A549 (cell line): ENCODE measurements around the gene ASH1L. TPM values are rescaled to one million over a fixed set of nuclear protein-coding genes. Genes with fewer than 3 reads are reported as not detected.

Experiments used
- ATAC-seq, 2 experiments: fragments of 200-7000 bp in 1 of 2; fragments of >200 bp in 1 of 2; cut with Nextera tagmentation in 1 of 2; cut with Tn5 transposase in 1 of 2; 3 replicates each; pipeline versions ENCODE4 v1.8.0 to v1.9.1; 2018 to 2020; ENCODE audit warnings: mild to moderate bottlenecking in 1 of 2, moderate library complexity in 1 of 2
- CTCF ChIA-PET: fragments of 300-600 bp; sonication (Branson Sonifier 250); formaldehyde crosslinking; extraction: SDS; loops from one replicate; lab custom pipeline; 2021; ENCODE audit warnings: antibody characterized with exemption, inconsistent platforms; lab: Yijun Ruan, JAX
- POLR2A ChIA-PET: fragments of 350-600 bp; formaldehyde crosslinking; extraction: SDS; loops from one replicate; lab custom pipeline; 2021; ENCODE audit warnings: antibody characterized with exemption, inconsistent platforms; lab: Yijun Ruan, JAX
- DNase-seq, 2 experiments: peaks; one replicate each; pipeline versions ENCODE4 v3.0.0 to v3.0.0-alpha.2; 2011 to 2016; ENCODE audit warnings: low read depth in 1 of 2, low spot score in 1 of 2
- FAIRE-seq: peaks from 2 replicates; lab custom pipeline; 2011; peaks lifted over from hg19 to GRCh38; lab: Jason Lieb, UNC
- H3K27ac ChIP-seq, 2 experiments: fragments of >200 bp; sonication (Bioruptor Twin); formaldehyde crosslinking; 3 replicates each; pipeline ENCODE4 v1.5.1; 2016 to 2017
- H3K4me1 ChIP-seq: fragments of >200 bp; sonication (Bioruptor Twin); formaldehyde crosslinking; 3 replicates; pipeline ENCODE4 v1.6.1; 2016
- H3K4me2 ChIP-seq: fragments of >200 bp; sonication (Bioruptor Twin); formaldehyde crosslinking; 3 replicates; pipeline ENCODE4 v1.6.1; 2016
- H3K4me3 ChIP-seq: fragments of >200 bp; sonication (Bioruptor Twin); formaldehyde crosslinking; 3 replicates; pipeline ENCODE4 v1.5.1; 2016
- H3K9me3 ChIP-seq: fragments of >200 bp; sonication (Bioruptor Twin); formaldehyde crosslinking; 3 replicates; pipeline ENCODE4 v1.6.1; 2016
- CBX8 ChIP-seq: fragments of 200-600 bp; sonication (generic); IDR thresholded peaks from 2 replicates; pipeline ENCODE4 v1.6.1; 2016
- CHD4 ChIP-seq: fragments of 200-600 bp; sonication (generic); IDR thresholded peaks from 2 replicates; pipeline ENCODE4 v1.6.1; 2016; ENCODE audit warnings: antibody characterized with exemption, mild to moderate bottlenecking, borderline replicate concordance
- EHMT2 ChIP-seq: fragments of 200-600 bp; sonication (generic); IDR thresholded peaks from 2 replicates; pipeline ENCODE4 v1.6.1; 2016; ENCODE audit warnings: antibody characterized with exemption, low read depth, mild to moderate bottlenecking, moderate library complexity
- ELK1 ChIP-seq: fragments of 150-350 bp; IDR thresholded peaks from 2 replicates; pipeline ENCODE4 v1.6.1; 2014; ENCODE audit warnings: low read depth, mild to moderate bottlenecking, low read length
- EP300 ChIP-seq, 2 experiments: fragments of >200 bp; sonication (Bioruptor Twin); formaldehyde crosslinking; IDR thresholded peaks; 2 replicates in 1 of 2; 3 replicates in 1 of 2; pipeline ENCODE4 v1.6.1; 2016 to 2017
- FOSL2 ChIP-seq, 2 experiments: fragments of 450-650 bp in 1 of 2; fragments of >200 bp in 1 of 2; sonication (Bioruptor Twin) in 1 of 2; formaldehyde crosslinking; IDR thresholded peaks; 2 replicates each; pipeline versions ENCODE4 v1.5.0 to v1.6.1; 2016 to 2020; ENCODE audit warnings: mild to moderate bottlenecking in 1 of 2, moderate library complexity in 1 of 2
- FOXS1 ChIP-seq: fragments of 250-450 bp; sonication (Bioruptor Pico); IDR thresholded peaks from 2 replicates; pipeline ENCODE4 v1.5.0; 2020; ENCODE audit warnings: mild to moderate bottlenecking, moderate library complexity
- GATA3 ChIP-seq: IDR thresholded peaks from 2 replicates; pipeline ENCODE4 v1.6.1; 2012; ENCODE audit warnings: borderline replicate concordance
- HDAC2 ChIP-seq: fragments of 200-600 bp; sonication (generic); IDR thresholded peaks from 2 replicates; pipeline ENCODE4 v1.6.1; 2016
- HOXA7 ChIP-seq: fragments of 250-450 bp; sonication (Bioruptor Pico); IDR thresholded peaks from 2 replicates; pipeline ENCODE4 v1.5.0; 2020; ENCODE audit warnings: mild to moderate bottlenecking, moderate library complexity
- HOXB13 ChIP-seq: fragments of 250-450 bp; sonication (Bioruptor Pico); IDR thresholded peaks from 2 replicates; pipeline ENCODE4 v1.5.0; 2020; ENCODE audit warnings: low read depth, mild to moderate bottlenecking, moderate library complexity
- JUN ChIP-seq, 2 experiments: fragments of >200 bp; sonication (Bioruptor Twin); formaldehyde crosslinking; IDR thresholded peaks; 2 replicates in 1 of 2; 3 replicates in 1 of 2; pipeline ENCODE4 v1.6.1; 2016 to 2017
- MAZ ChIP-seq: fragments of 150-350 bp; IDR thresholded peaks from 2 replicates; pipeline ENCODE4 v1.6.1; 2014; ENCODE audit warnings: antibody characterized with exemption, low read depth, low read length, borderline replicate concordance
- NPAS2 ChIP-seq: fragments of 250-450 bp; sonication (Bioruptor Pico); IDR thresholded peaks from 2 replicates; pipeline ENCODE4 v1.8.0; 2022; ENCODE audit warnings: mild to moderate bottlenecking, moderate library complexity, borderline replicate concordance
- NR3C1 ChIP-seq: fragments of >200 bp; sonication (Bioruptor Twin); formaldehyde crosslinking; IDR thresholded peaks from 3 replicates; pipeline ENCODE4 v1.6.1; 2017
- POLR2A ChIP-seq: IDR thresholded peaks from 2 replicates; pipeline ENCODE4 v1.6.1; 2012; ENCODE audit warnings: mild to moderate bottlenecking, low read length
- POLR2AphosphoS2 ChIP-seq: conservative IDR thresholded peaks from 2 replicates; pipeline ENCODE4 v1.6.1; 2012; ENCODE audit warnings: low read length, improper control_type of control experiment, inconsistent platforms
- RAD21 ChIP-seq, 2 experiments: fragments of >200 bp in 1 of 2; sonication (Bioruptor Twin) in 1 of 2; formaldehyde crosslinking in 1 of 2; IDR thresholded peaks in 1 of 2; conservative IDR thresholded peaks in 1 of 2; 2 replicates in 1 of 2; 3 replicates in 1 of 2; pipeline ENCODE4 v1.6.1; 2012 to 2018; ENCODE audit warnings: inconsistent platforms in 1 of 2
- RARB ChIP-seq: fragments of 250-450 bp; sonication (Bioruptor Pico); IDR thresholded peaks from 2 replicates; pipeline ENCODE4 v1.8.0; 2021; ENCODE audit warnings: mild to moderate bottlenecking, moderate library complexity
- RCOR1 ChIP-seq: fragments of 150-350 bp; IDR thresholded peaks from 2 replicates; pipeline ENCODE4 v1.6.1; 2014; ENCODE audit warnings: antibody characterized with exemption, low read length, low read depth
- RFX5 ChIP-seq: fragments of 450-650 bp; IDR thresholded peaks from 2 replicates; pipeline ENCODE4 v1.7.1; 2014; ENCODE audit warnings: antibody characterized with exemption, mild to moderate bottlenecking, moderate library complexity
- RNF2 ChIP-seq: fragments of 200-600 bp; sonication (generic); IDR thresholded peaks from 2 replicates; pipeline ENCODE4 v1.6.1; 2016; ENCODE audit warnings: low read depth, mild to moderate bottlenecking, antibody characterized with exemption, moderate library complexity, borderline replicate concordance
- TFCP2L1 ChIP-seq: fragments of 250-450 bp; sonication (Bioruptor Pico); IDR thresholded peaks from 2 replicates; pipeline ENCODE4 v1.5.0; 2021; ENCODE audit warnings: mild to moderate bottlenecking
- TP53 ChIP-seq: fragments of 250-450 bp; sonication (Bioruptor Pico); IDR thresholded peaks from 2 replicates; pipeline ENCODE4 v1.5.0; 2021; ENCODE audit warnings: mild to moderate bottlenecking, moderate library complexity
- ZC3H11A ChIP-seq: fragments of 450-650 bp; IDR thresholded peaks from 2 replicates; pipeline ENCODE4 v1.6.1; 2014; ENCODE audit warnings: antibody characterized with exemption, mild to moderate bottlenecking
- ZFP36 ChIP-seq: fragments of 450-650 bp; IDR thresholded peaks from 2 replicates; pipeline ENCODE4 v1.6.1; 2014; ENCODE audit warnings: borderline replicate concordance; ENCODE audit not compliant: partially characterized antibody
- WGBS: methylation state at CpG from one replicate; pipeline ENCODE4 v1.1.6; 2017; ENCODE audit errors: missing lambda C conversion rate; 5-methylcytosine and 5-hydroxymethylcytosine counted together
- polyA plus RNA-seq, 4 experiments: library from polyadenylated mRNA; depleted of rRNA in 3 of 4; stranded (reverse); fragments of >200 nt; fragmentation: RNase III in 1 of 4; extraction: RNeasy Plus Mini Kit Qiagen cat#74134 plus additional on column Dnase treatment in 1 of 4; gene quantifications; 2 replicates in 3 of 4; 3 replicates in 1 of 4; pipeline ENCODE4 v1.2.3, GENCODE V29; 2011 to 2017
- TF ChIP-seq, protein P1 (sequence below): fragments of >200 bp; sonication (Bioruptor Twin); formaldehyde crosslinking; IDR thresholded peaks from 2 replicates; pipeline ENCODE4 v1.6.1; 2016
- TF ChIP-seq, protein P2 (sequence below): fragments of 250-450 bp; sonication (Bioruptor Pico); IDR thresholded peaks from 2 replicates; pipeline ENCODE4 v1.5.0; 2021; ENCODE audit warnings: mild to moderate bottlenecking, moderate library complexity, borderline replicate concordance

Gene ASH1L
- polyA plus RNA-seq, 2 of the 4 experiments (the other 2 are of a cell fraction) = 10.0 to 32.8 TPM

- 97% methylated on average over 2 of the region's 2 CpGs for WGBS
- H3K27ac ChIP-seq = no peak overlapping the region
- H3K9me3 ChIP-seq = no peaks in the 10 kb centered on the region
- no peak overlapping the region for H3K4me2 ChIP-seq
- CTCF ChIA-PET = no interaction called here
- no peak overlapping the region for H3K4me3 ChIP-seq
- no peak for TF ChIP-seq POLR2AphosphoS2
- TF ChIP-seq RAD21 (conservative IDR thresholded peaks at IDR 0.05 in 1 of 2, IDR thresholded peaks at IDR 0.05 in 1 of 2) = no peak
- TF ChIP-seq RNF2 = no peak
- POLR2A ChIA-PET = no interaction called here
- ATAC-seq (no peak), DNase-seq (no peak), FAIRE-seq (no peak)
- H3K4me1 ChIP-seq = peaks cover 13% of the 10 kb centered on the region; the same call in 1 of the 3 replicates
Measured at GRCh38 chr1:155529109-155529508, 33.5 kb downstream of the ASH1L start.

- ChIA-PET POLR2A (interaction anchor here (0.6 kb wide), 1 partner anchor 362 kb away, joined by 3 read pairs; no protein-coding TSS in a partner anchor), CTCF (interaction anchor here (0.5 to 1.0 kb wide), 3 partner anchors 12 to 53 kb away, joined by 3 to 5 read pairs (median 3); no protein-coding TSS in a partner anchor)
- TF ChIP-seq RFX5 (no peak), ZC3H11A (no peak), TP53 (CRISPR knock-in tag) (no peak), MAZ (no peak), RNF2 (no peak), CHD4 (no peak), CBX8 (no peak), EP300 (IDR thresholded peaks at IDR 0.05) (no peak)
- TF ChIP-seq, protein P1, sequence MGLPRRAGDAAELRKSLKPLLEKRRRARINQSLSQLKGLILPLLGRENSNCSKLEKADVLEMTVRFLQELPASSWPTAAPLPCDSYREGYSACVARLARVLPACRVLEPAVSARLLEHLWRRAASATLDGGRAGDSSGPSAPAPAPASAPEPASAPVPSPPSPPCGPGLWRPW = no peak
- FAIRE-seq = no peak
- H3K4me2 ChIP-seq = no peak overlapping the region
- no peak for DNase-seq
- no peak overlapping the region for H3K27ac ChIP-seq
- no peak overlapping the region for H3K4me3 ChIP-seq
- peaks cover 13% of the 10 kb centered on the region; the same call in 1 of the 3 replicates for H3K4me1 ChIP-seq
- ATAC-seq = no peak
- 71% methylated on average over 6 of the region's 6 CpGs for WGBS
- H3K9me3 ChIP-seq = no peaks in the 10 kb centered on the region
Measured at GRCh38 chr1:155527677-155528076, 34.9 kb downstream of the ASH1L start.

- TF ChIP-seq TFCP2L1 (CRISPR knock-in tag) = no peak
- no peak for TF ChIP-seq NPAS2 (CRISPR knock-in tag)
- no peak for TF ChIP-seq RAD21 (conservative IDR thresholded peaks at IDR 0.05 in 1 of 2, IDR thresholded peaks at IDR 0.05 in 1 of 2)
- no peak for TF ChIP-seq JUN (IDR thresholded peaks at IDR 0.05)
- no peak for TF ChIP-seq FOSL2 (IDR thresholded peaks at IDR 0.05)
- TF ChIP-seq FOSL2 (CRISPR knock-in tag; IDR thresholded peaks at IDR 0.05) = no peak
- TF ChIP-seq ELK1 = no peak
- no peak for TF ChIP-seq RARB (CRISPR knock-in tag)
- DNase-seq = no peak
- no peak for FAIRE-seq
- CTCF ChIA-PET = interaction anchor here (1.4 kb wide), 1 partner anchor 275 kb away, joined by 3 read pairs; no protein-coding TSS in a partner anchor
- H3K4me2 ChIP-seq = no peak overlapping the region
- POLR2A ChIA-PET = no interaction called here
- no peaks in the 10 kb centered on the region for H3K9me3 ChIP-seq
- peaks cover 11% of the 10 kb centered on the region; the same call in 2 of the 3 replicates for H3K4me1 ChIP-seq
- ATAC-seq = no peak
- H3K4me3 ChIP-seq = no peak overlapping the region
- no peak overlapping the region for H3K27ac ChIP-seq
- WGBS = 96% methylated on average over 1 of the region's 1 CpG
Measured at GRCh38 chr1:155526356-155526755, 36.2 kb downstream of the ASH1L start.

DNA sequence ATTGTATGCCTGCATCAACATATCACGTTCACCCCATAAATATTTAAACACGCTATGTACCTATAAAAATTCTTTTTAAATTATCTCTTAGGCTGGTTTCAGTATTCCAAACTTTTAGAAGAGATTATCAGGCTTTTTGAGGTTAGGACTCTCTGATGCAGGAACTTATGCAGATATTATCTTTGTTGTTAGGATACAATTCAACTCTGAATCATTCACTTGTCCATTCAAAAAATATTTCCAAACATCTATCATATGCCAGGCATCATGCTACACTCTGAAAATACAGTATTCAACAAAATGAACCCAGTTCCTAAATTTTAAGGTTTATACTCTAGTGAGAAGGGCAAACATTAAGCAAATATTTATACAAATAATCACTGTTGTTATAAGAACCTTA lies 40.5 kb downstream of the ASH1L start:
- no peak overlapping the region for H3K4me2 ChIP-seq
- 92% methylated on average over 2 of the region's 2 CpGs for WGBS
- ATAC-seq = no peak
- TF ChIP-seq, protein P2, sequence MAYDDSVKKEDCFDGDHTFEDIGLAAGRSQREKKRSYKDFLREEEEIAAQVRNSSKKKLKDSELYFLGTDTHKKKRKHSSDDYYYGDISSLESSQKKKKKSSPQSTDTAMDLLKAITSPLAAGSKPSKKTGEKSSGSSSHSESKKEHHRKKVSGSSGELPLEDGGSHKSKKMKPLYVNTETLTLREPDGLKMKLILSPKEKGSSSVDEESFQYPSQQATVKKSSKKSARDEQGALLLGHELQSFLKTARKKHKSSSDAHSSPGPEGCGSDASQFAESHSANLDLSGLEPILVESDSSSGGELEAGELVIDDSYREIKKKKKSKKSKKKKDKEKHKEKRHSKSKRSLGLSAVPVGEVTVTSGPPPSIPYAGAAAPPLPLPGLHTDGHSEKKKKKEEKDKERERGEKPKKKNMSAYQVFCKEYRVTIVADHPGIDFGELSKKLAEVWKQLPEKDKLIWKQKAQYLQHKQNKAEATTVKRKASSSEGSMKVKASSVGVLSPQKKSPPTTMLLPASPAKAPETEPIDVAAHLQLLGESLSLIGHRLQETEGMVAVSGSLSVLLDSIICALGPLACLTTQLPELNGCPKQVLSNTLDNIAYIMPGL (CRISPR knock-in tag) = no peak
- TF ChIP-seq HOXA7 (CRISPR knock-in tag) (no peak), GATA3 (no peak), RCOR1 (no peak), HOXB13 (CRISPR knock-in tag) (no peak), HDAC2 (no peak), NR3C1 (no peak), TP53 (CRISPR knock-in tag) (no peak), EHMT2 (no peak), FOXS1 (CRISPR knock-in tag) (no peak), CBX8 (no peak), ZFP36 (no peak), POLR2A (no peak)

More for the DNA sequence above, 40.5 kb downstream of the ASH1L start:
- FAIRE-seq (no peak), DNase-seq (no peak)
- H3K27ac ChIP-seq = no peak overlapping the region
- ChIA-PET POLR2A (interaction anchor here (0.5 kb wide), 1 partner anchor 249 kb away, joined by 3 read pairs; the partner anchor contains the start of gene CLK2), CTCF (interaction anchor here (0.9 kb wide), 1 partner anchor 14 kb away, joined by 3 read pairs; no protein-coding TSS in a partner anchor)
- H3K4me3 ChIP-seq = no peak overlapping the region
- peaks cover 2% of the 10 kb centered on the region; the same call in 1 of the 3 replicates for H3K4me1 ChIP-seq
- no peaks in the 10 kb centered on the region for H3K9me3 ChIP-seq
